ENCODE results near the gene TCERG1L. TPM values are rescaled to one million over a fixed set of nuclear protein-coding genes. Genes with fewer than 3 reads are reported as not detected.

The TCERG1L gene
- total and polyA plus RNA-seq, 9 of the 15 experiments (the other 6 are each of a cell fraction or from before 2014, with no cell fraction given), result not detected

DNA sequence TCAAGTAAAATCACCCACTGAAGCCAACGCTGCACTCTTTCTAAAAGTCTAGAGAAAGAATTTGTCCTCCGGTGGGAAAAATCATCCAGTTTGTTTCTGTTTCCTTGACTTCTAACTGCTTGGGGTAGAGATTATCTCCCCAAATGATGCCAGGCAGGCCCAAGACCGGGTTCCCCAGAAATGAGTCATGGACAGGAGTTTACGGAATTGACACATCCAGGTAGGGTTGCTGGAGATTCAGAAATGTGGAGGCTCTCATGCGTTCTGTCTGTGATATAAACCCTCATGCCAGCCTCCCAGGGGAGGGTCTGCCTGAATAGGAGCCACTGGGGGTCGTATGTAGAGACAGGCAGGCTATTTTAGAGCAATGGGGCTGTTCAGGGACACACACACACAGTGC is 230.9 kb downstream of the TCERG1L start:
- WGBS (ENCODE audit: insufficient coverage, low coverage, missing lambda C conversion rate), result 0% methylated on average over 5 of the region's 6 CpGs
- H3K4me1 ChIP-seq (replicated peaks in 1 of 2; ENCODE audit: control insufficient read depth in 2 of 2, insufficient read depth in 2 of 2, low read length in 2 of 2), result no peaks in the 10 kb centered on the region
- TF ChIP-seq, protein P1, sequence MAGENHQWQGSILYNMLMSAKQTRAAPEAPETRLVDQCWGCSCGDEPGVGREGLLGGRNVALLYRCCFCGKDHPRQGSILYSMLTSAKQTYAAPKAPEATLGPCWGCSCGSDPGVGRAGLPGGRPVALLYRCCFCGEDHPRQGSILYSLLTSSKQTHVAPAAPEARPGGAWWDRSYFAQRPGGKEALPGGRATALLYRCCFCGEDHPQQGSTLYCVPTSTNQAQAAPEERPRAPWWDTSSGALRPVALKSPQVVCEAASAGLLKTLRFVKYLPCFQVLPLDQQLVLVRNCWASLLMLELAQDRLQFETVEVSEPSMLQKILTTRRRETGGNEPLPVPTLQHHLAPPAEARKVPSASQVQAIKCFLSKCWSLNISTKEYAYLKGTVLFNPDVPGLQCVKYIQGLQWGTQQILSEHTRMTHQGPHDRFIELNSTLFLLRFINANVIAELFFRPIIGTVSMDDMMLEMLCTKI (IDR thresholded peaks at IDR 0.05; ENCODE audit: partially characterized antibody), result no peak
- TF ChIP-seq KDM4B (IDR thresholded peaks at IDR 0.05; ENCODE audit: borderline replicate concordance in 2 of 2, low read depth in 1 of 2) (no peak), ZNF444 (CRISPR knock-in tag; IDR thresholded peaks at IDR 0.05) (no peak), NFATC3 (IDR thresholded peaks at IDR 0.05) (no peak), CBX2 (IDR thresholded peaks at IDR 0.05; ENCODE audit: insufficient read depth, low read length, poor library complexity, severe bottlenecking) (no peak), FOSL1 (tag; conservative IDR thresholded peaks at IDR 0.05) (no peak), MEF2A (IDR thresholded peaks at IDR 0.05; ENCODE audit: control insufficient read depth, low read depth, low read length) (no peak), TEAD4 (IDR thresholded peaks at IDR 0.05; ENCODE audit: low read length) (no peak), TEAD4 (CRISPR knock-in tag; IDR thresholded peaks at IDR 0.05; ENCODE audit: borderline replicate concordance) (no peak), WHSC1 (IDR thresholded peaks at IDR 0.05; ENCODE audit: low read length) (no peak), NCOA6 (IDR thresholded peaks at IDR 0.05) (no peak), HLTF (IDR thresholded peaks at IDR 0.05) (no peak), CBX3 (IDR thresholded peaks at IDR 0.05; ENCODE audit: borderline replicate concordance in 1 of 2, low read length in 2 of 2) (no peak), HNRNPUL1 (IDR thresholded peaks at IDR 0.05; ENCODE audit: low read length) (no peak), ZNF174 (CRISPR knock-in tag; IDR thresholded peaks at IDR 0.05) (no peak)
- TF ChIP-seq, protein P2, sequence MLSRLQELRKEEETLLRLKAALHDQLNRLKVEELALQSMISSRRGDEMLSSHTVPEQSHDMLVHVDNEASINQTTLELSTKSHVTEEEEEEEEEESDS (CRISPR knock-in tag; IDR thresholded peaks at IDR 0.05), result no peak
- TF ChIP-seq, protein P3, sequence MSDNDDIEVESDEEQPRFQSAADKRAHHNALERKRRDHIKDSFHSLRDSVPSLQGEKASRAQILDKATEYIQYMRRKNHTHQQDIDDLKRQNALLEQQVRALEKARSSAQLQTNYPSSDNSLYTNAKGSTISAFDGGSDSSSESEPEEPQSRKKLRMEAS (CRISPR knock-in tag; IDR thresholded peaks at IDR 0.05), result no peak
- H3K79me2 ChIP-seq (ENCODE audit: control insufficient read depth, insufficient read depth, low read length), result no peaks in the 10 kb centered on the region
- ChIA-PET POLR2A (no interaction called here), CTCF (ENCODE audit: low intra/inter-chr PET ratio) (no interaction called here)
- H3K4me2 ChIP-seq (ENCODE audit: insufficient read depth, low read length), result no peak overlapping the region
- no peak overlapping the region for H3K27ac ChIP-seq (ENCODE audit: extremely low read depth, low read depth, low read length)
- in situ Hi-C loops (cut with MboI) (no loop called here), intact Hi-C loops (cut with micrococcal nuclease) (no loop called here)
- H3K36me3 ChIP-seq (ENCODE audit: control insufficient read depth, insufficient read depth, low read length), result no peaks in the 10 kb centered on the region
- no peaks in the 10 kb centered on the region for H3K9me1 ChIP-seq (ENCODE audit: control insufficient read depth, insufficient read depth, low read length)
- DNase-seq (ENCODE audit: extremely low read depth in 1 of 4, low spot score in 3 of 4), result no peak
- no peak for ATAC-seq
- no peak overlapping the region for H2AFZ ChIP-seq (ENCODE audit: low read depth, low read length)
- no peaks in the 10 kb centered on the region for H4K20me1 ChIP-seq (replicated peaks; ENCODE audit: control insufficient read depth, insufficient read depth, low read length)
- H3K9ac ChIP-seq (ENCODE audit: insufficient read depth in 1 of 2, low read depth in 2 of 2, low read length in 2 of 2), result no peak overlapping the region
- no TSS peak for BruUV-seq (replicated peaks)
- FAIRE-seq, result no peak
- no peak overlapping the region for H3K4me3 ChIP-seq
- H3K9me3 ChIP-seq (replicated peaks; ENCODE audit: control insufficient read depth, insufficient read depth, low read depth, low read length), result no peaks in the 10 kb centered on the region
- peaks cover 0 to 7% of the 10 kb centered on the region in 2 experiments; a peak in 2 of 5 replicates for H3K27me3 ChIP-seq (ENCODE audit: control insufficient read depth in 2 of 2, insufficient read depth in 2 of 2, low read length in 2 of 2)
